ENCODE measurements around the gene PICALM.

The PICALM gene

DNA sequence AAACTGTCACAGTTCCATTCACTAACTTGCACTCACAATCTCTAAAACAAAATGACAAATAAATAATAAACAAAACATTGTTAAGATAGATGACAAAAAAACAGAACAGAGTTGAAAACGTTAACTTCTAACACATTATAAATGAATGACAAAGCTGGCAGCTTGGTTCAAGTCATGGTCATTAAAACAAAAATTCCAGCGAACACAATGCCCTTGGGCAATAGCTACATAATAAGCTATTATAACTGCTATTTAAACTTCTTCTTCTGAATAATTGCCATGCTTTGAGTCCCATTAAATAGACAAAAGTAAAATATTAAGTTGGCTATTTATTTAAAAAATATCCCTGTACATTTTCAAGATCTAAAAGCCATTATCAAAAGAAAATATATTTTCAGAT, 54.7 kb downstream of the PICALM start:
- ChIA-PET POLR2A (no interaction called here), CTCF (interaction anchor here (0.9 to 1.6 kb wide), 4 partner anchors 10 to 40 kb away, joined by 3 to 5 read pairs (median 4); no protein-coding TSS in a partner anchor)
- TF ChIP-seq, protein P1, sequence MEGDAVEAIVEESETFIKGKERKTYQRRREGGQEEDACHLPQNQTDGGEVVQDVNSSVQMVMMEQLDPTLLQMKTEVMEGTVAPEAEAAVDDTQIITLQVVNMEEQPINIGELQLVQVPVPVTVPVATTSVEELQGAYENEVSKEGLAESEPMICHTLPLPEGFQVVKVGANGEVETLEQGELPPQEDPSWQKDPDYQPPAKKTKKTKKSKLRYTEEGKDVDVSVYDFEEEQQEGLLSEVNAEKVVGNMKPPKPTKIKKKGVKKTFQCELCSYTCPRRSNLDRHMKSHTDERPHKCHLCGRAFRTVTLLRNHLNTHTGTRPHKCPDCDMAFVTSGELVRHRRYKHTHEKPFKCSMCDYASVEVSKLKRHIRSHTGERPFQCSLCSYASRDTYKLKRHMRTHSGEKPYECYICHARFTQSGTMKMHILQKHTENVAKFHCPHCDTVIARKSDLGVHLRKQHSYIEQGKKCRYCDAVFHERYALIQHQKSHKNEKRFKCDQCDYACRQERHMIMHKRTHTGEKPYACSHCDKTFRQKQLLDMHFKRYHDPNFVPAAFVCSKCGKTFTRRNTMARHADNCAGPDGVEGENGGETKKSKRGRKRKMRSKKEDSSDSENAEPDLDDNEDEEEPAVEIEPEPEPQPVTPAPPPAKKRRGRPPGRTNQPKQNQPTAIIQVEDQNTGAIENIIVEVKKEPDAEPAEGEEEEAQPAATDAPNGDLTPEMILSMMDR (IDR thresholded peaks at IDR 0.05; ENCODE audit: control extremely low read depth, extremely low read depth, low read depth, missing control alignments): no peak
- DNase-seq (ENCODE audit: extremely low spot score): no peak

DNA sequence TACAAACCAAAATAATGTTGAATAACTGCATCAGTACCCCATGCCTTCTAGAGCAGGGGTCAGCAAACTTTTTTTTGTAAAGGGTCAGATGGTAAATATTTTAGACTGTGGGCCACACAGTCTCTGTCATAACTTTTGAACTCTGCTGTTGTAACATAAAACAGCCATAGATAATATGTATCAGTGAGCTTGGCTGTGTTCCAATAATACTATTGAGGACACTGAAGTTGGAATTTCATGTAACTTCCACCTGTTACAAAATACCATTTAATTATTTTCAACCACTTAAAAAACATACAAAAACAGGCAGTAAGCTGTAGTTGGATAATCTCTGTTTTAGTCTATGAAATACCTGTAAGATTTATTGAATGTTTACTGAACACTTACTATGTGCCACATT, 55.2 kb downstream of the PICALM start:
- ChIA-PET CTCF (interaction anchor here (0.9 to 1.6 kb wide), 4 partner anchors 11 to 39 kb away, joined by 3 to 5 read pairs (median 4); no protein-coding TSS in a partner anchor), POLR2A (no interaction called here)
- TF ChIP-seq, protein P1 (IDR thresholded peaks at IDR 0.05; ENCODE audit: control extremely low read depth, extremely low read depth, low read depth, missing control alignments): no peak
- DNase-seq (ENCODE audit: extremely low spot score): no peak

DNA sequence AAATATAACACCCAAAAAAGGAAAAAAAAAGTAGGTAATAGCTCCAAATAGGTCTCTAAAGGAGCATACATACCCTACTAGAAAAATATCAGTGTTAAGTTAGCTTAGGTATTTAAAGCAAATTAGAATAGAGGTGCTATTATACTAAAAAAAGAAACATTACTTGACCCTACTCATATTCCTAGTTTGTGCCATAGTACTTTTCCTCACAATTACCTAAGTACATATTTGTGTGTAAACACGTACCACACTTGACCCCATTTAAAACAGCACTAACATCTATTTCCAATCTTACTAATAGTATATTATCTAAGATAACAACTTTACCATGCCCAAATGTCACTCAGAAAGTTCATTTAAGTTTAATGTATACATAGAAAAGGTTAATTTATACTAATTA, 57.7 kb downstream of the PICALM start:
- CTCF ChIA-PET: interaction anchor here (1.1 to 1.9 kb wide), 2 partner anchors 11 to 19 kb away, joined by 3 to 5 read pairs; no protein-coding TSS in a partner anchor
- TF ChIP-seq, protein P1 (IDR thresholded peaks at IDR 0.05; ENCODE audit: control extremely low read depth, extremely low read depth, low read depth, missing control alignments): no peak
- POLR2A ChIA-PET: no interaction called here
- DNase-seq (ENCODE audit: extremely low spot score): no peak

DNA sequence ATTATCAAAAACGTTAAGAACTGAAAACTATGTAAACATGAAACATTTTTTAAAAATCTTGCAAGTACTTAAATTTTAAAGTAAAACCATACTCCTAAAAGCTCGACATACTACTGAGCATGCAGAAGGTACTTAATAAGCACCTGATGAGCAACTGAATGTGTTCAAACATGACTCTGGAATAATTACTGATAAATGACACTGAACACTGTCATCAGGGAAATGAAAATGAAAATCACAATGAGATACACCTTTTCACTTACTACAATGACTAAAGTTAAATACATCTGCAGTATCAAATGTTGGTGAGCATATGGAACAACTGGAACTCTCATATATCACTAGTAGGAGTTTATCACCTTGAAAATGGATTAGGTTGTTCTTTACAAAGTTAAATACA, 65.2 kb downstream of the PICALM start:
- ChIA-PET CTCF (interaction anchor here (0.8 to 1.2 kb wide), 2 partner anchors 12 to 22 kb away, joined by 3 read pairs; no protein-coding TSS in a partner anchor), POLR2A (no interaction called here)
- DNase-seq (ENCODE audit: extremely low spot score): no peak
- TF ChIP-seq, protein P1 (IDR thresholded peaks at IDR 0.05; ENCODE audit: control extremely low read depth, extremely low read depth, low read depth, missing control alignments): no peak

DNA sequence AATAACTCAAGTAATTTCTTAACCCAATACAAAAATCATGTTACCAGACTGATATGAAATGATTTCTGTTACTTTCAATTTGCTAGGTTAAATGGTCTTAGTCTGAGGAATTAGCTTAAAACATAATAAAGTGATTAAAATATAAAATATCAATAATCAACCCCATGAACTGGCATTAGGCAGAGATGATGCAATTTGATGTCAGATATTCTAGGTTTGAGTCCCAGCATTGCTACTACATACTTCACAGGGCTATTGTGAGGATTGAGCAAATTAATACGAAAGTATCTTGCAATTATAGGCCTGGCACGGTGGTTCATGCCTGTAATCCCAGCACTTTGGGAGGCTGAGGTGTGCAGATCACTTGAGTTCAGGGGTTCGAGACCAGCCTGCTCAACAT, 66.5 kb downstream of the PICALM start:
- DNase-seq (ENCODE audit: extremely low spot score): no peak
- TF ChIP-seq, protein P1 (IDR thresholded peaks at IDR 0.05; ENCODE audit: control extremely low read depth, extremely low read depth, low read depth, missing control alignments): no peak
- POLR2A ChIA-PET: no interaction called here
- CTCF ChIA-PET: interaction anchor here (0.8 kb wide), 1 partner anchor 14 kb away, joined by 3 read pairs; no protein-coding TSS in a partner anchor

DNA sequence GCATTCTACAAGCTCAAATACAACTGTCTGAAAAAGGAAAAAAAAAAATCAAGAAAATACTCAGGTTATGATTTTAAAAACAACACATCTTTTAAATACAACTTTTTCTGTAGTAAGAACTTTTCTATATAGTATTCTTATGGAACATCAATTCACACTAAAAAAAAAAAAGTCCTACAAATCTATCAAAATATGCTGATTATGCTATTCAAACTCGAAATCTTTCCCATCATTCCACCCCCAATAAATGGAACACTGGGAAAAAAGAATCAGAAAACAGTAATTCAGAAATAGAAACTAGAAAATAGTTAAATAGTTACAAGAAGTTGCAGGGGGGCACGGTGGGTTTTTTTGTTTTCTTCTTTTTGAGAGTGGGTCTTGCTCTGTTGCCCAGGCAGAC, 77.4 kb downstream of the PICALM start:
- TF ChIP-seq, protein P1 (IDR thresholded peaks at IDR 0.05; ENCODE audit: control extremely low read depth, extremely low read depth, low read depth, missing control alignments): no peak
- no peak for DNase-seq (ENCODE audit: extremely low spot score)
- ChIA-PET POLR2A (no interaction called here), CTCF (interaction anchor here (1.3 to 2.4 kb wide), 4 partner anchors 8 to 50 kb away, joined by 3 to 5 read pairs (median 4); no protein-coding TSS in a partner anchor)
